Left lung (tissue), 10 donors: Measurements from ENCODE around the gene ANXA8. TPM values are rescaled to one million over a fixed set of nuclear protein-coding genes. Genes with fewer than 3 reads are reported as not detected.

Experiments used
- ATAC-seq: fragments of 200-7000 bp; cut with Tn5 transposase; one replicate; pipeline ENCODE4 v1.9.1; 2020; ENCODE audit warnings: moderate library complexity
- DNase-seq, 4 donors: peaks; one replicate each; pipeline ENCODE4 v3.0.0-alpha.2; 2013 to 2020
- H3K27ac ChIP-seq, 2 donors: fragments of 200-600 bp; sonication (generic) in 1 of 2; one replicate each; pipeline versions ENCODE4 v1.5.0 to v1.8.0; 2020 to 2021
- H3K27me3 ChIP-seq, 2 donors: fragments of 200-600 bp; sonication (generic) in 1 of 2; one replicate each; pipeline versions ENCODE4 v1.5.0 to v1.8.0; 2020 to 2021
- H3K36me3 ChIP-seq, 2 donors: fragments of 200-600 bp; sonication (generic) in 1 of 2; one replicate each; pipeline versions ENCODE4 v1.5.0 to v1.8.0; 2020 to 2021
- H3K4me1 ChIP-seq, 2 donors: fragments of 200-600 bp; one replicate each; pipeline ENCODE4 v1.8.0; 2021
- H3K4me3 ChIP-seq, 2 donors: fragments of 200-600 bp; sonication (generic) in 1 of 2; one replicate each; pipeline versions ENCODE4 v1.5.0 to v1.8.0; 2020 to 2021; ENCODE audit warnings: mild to moderate bottlenecking in 1 of 2
- H3K9me3 ChIP-seq, 2 donors: fragments of 200-600 bp; sonication (generic) in 1 of 2; one replicate each; pipeline versions ENCODE4 v1.5.0 to v1.8.0; 2020 to 2021
- CTCF ChIP-seq, 2 donors: fragments of 200-600 bp; sonication (generic) in 1 of 2; IDR thresholded peaks; one replicate each; pipeline versions ENCODE4 v1.5.0 to v1.8.0; 2021; ENCODE audit warnings: antibody characterized with exemption in 2 of 2
- intact Hi-C, 2 donors: fragments of 100-400 bp; cut with DNase I; formaldehyde crosslinking; loops; one replicate each; pipeline versions ENCODE4 v1.11.2 to v1.14.2; 2022
- polyA plus RNA-seq, 6 donors: library from polyadenylated mRNA; unstranded; fragments of 120-200 nt; gene quantifications; one replicate each; pipeline ENCODE4 v1.2.1, GENCODE V29; 2013; ENCODE audit not compliant: insufficient read length in 6 of 6
- total RNA-seq, 2 donors: library from RNA; stranded (reverse); fragmentation: NEBNext Ultra II Directional; extraction: Animal tissue kit (Norgen Biotek cat#: 25700); gene quantifications; one replicate each; pipeline ENCODE4 v1.2.1, GENCODE V29; 2021
- donor health status: DM: no; HTN: yes; CAD: no.
- donor health status: DM: no; HTN: no; CAD: no.

ANXA8 gene
- total and polyA plus RNA-seq, 8 donors = 1.00 to 7.7 (median 2.5) TPM

GRCh38 chr10:47452495-47453140 is 31.3 kb downstream of the ANXA8 start:
- ATAC-seq (no peak), DNase-seq (peak in 1 of 4 donors; percentile 69)
- no peak overlapping the region for H3K4me3 ChIP-seq
- H3K9me3 ChIP-seq = no peaks in the 10 kb centered on the region
- TF ChIP-seq CTCF (IDR thresholded peaks at IDR 0.05) = no peak
- no peaks in the 10 kb centered on the region for H3K36me3 ChIP-seq
- H3K27me3 ChIP-seq = peaks cover 0 to 8% of the 10 kb centered on the region in 2 donors
- intact Hi-C loops = no loop called here
- H3K27ac ChIP-seq = no peak overlapping the region
- H3K4me1 ChIP-seq = no peaks in the 10 kb centered on the region

GRCh38 chr10:47451998-47452494 is 31.9 kb downstream of the ANXA8 start:
- ATAC-seq = no peak
- Histone ChIP-seq H3K9me3 (no peaks in the 10 kb centered on the region), H3K4me3 (no peak overlapping the region), H3K4me1 (no peaks in the 10 kb centered on the region), H3K27me3 (peaks cover 0 to 8% of the 10 kb centered on the region in 2 donors), H3K27ac (no peak overlapping the region), H3K36me3 (no peaks in the 10 kb centered on the region)
- TF ChIP-seq CTCF (IDR thresholded peaks at IDR 0.05) = no peak
- intact Hi-C loops = no loop called here
- no peak for DNase-seq

GRCh38 chr10:47451273-47451997 is 32.5 kb downstream of the ANXA8 start:
- no peak for DNase-seq
- Histone ChIP-seq H3K27ac (no peak overlapping the region), H3K27me3 (peaks cover 0 to 8% of the 10 kb centered on the region in 2 donors), H3K9me3 (peaks cover 0 to 2% of the 10 kb centered on the region in 2 donors), H3K4me3 (no peak overlapping the region), H3K36me3 (no peaks in the 10 kb centered on the region), H3K4me1 (no peaks in the 10 kb centered on the region)
- ATAC-seq = no peak
- TF ChIP-seq CTCF (IDR thresholded peaks at IDR 0.05) = no peak
- intact Hi-C loops = no loop called here

- ATAC-seq = no peak
These were observed 33.5 kb downstream of the ANXA8 start for GRCh38 chr10:47450442-47450841.

More at GRCh38 chr10:47450442-47450841, 33.5 kb downstream of the ANXA8 start:
- no peak overlapping the region for H3K4me3 ChIP-seq
- H3K9me3 ChIP-seq = peaks cover 0 to 12% of the 10 kb centered on the region in 2 donors
- intact Hi-C loops = no loop called here
- H3K36me3 ChIP-seq = no peaks in the 10 kb centered on the region
- H3K4me1 ChIP-seq = no peaks in the 10 kb centered on the region
- no peak for DNase-seq
- H3K27ac ChIP-seq = no peak overlapping the region
- no peak for TF ChIP-seq CTCF (IDR thresholded peaks at IDR 0.05)
- peaks cover 0 to 8% of the 10 kb centered on the region in 2 donors for H3K27me3 ChIP-seq
